ENCODE results near the gene SNRNP48. TPM values are rescaled to one million over a fixed set of nuclear protein-coding genes. Genes with fewer than 3 reads are reported as not detected.
A peak's percentile ranks its signal among the peaks of the same experiment; 100 is the strongest.

The SNRNP48 gene
- total RNA-seq, 1 donor from 2014 or later, result 26.4 TPM

- DNase-seq, result no peak
These were observed 4.7 kb downstream of the SNRNP48 start for GRCh38 chr6:7594579-7595125.

- DNase-seq, result no peak
These were observed 14.0 kb downstream of the SNRNP48 start for GRCh38 chr6:7604003-7604402.

GRCh38 chr6:7604506-7604905, 14.5 kb downstream of the SNRNP48 start:
- DNase-seq, result no peak

- peak; percentile 81 for DNase-seq
These were observed 25.8 kb downstream of the SNRNP48 start for GRCh38 chr6:7615611-7616383.

GRCh38 chr6:7617801-7618764, 28.1 kb downstream of the SNRNP48 start:
- peak; percentile 27 for DNase-seq

- DNase-seq, result no peak
These were observed 31.8 kb downstream of the SNRNP48 start for GRCh38 chr6:7621761-7622160.

GRCh38 chr6:7624796-7625710, 35.1 kb downstream of the SNRNP48 start:
- no peak for DNase-seq

GRCh38 chr6:7628479-7628878, 38.5 kb downstream of the SNRNP48 start:
- DNase-seq, result no peak

- DNase-seq, result peak; percentile 70
These were observed 38.9 kb downstream of the SNRNP48 start for GRCh38 chr6:7628909-7629308.

- no peak for DNase-seq
These were observed 39.3 kb downstream of the SNRNP48 start for GRCh38 chr6:7629321-7629720.

GRCh38 chr6:7630792-7631191, 40.8 kb downstream of the SNRNP48 start:
- no peak for DNase-seq

- DNase-seq, result no peak
These were observed 41.5 kb downstream of the SNRNP48 start for GRCh38 chr6:7631466-7631865.

- no peak for DNase-seq
These were observed 42.7 kb downstream of the SNRNP48 start for GRCh38 chr6:7632501-7633290.

- DNase-seq, result no peak
These were observed 43.4 kb downstream of the SNRNP48 start for GRCh38 chr6:7633361-7633760.

- DNase-seq, result no peak
These were observed 46.2 kb downstream of the SNRNP48 start for GRCh38 chr6:7636151-7636550.

GRCh38 chr6:7637533-7637932, 47.5 kb downstream of the SNRNP48 start:
- no peak for DNase-seq

- no peak for DNase-seq
These were observed 49.4 kb downstream of the SNRNP48 start for GRCh38 chr6:7639427-7639826.

GRCh38 chr6:7640016-7640415, 50.0 kb downstream of the SNRNP48 start:
- no peak for DNase-seq

GRCh38 chr6:7640607-7641577, 50.9 kb downstream of the SNRNP48 start:
- no peak for DNase-seq

GRCh38 chr6:7642791-7643190, 52.8 kb downstream of the SNRNP48 start:
- DNase-seq, result no peak

Data from tongue (tissue), 2 donors.